Stimulated activated CD8-positive, alpha-beta memory T cell treated with anti-CD3 and anti-CD28 coated beads, Interleukin-15, amount 100 ng/mL, for 24 hours (primary cell): ENCODE results near the gene CDK7.
A peak's percentile ranks its signal among the peaks of the same experiment; 100 is the strongest.
"Not testable (repeated sequence)": the region's sequence is repeated elsewhere in the genome, so short reads cannot be mapped to it uniquely, and the experiment has no call there.

ENCODE experiments used
- DNase-seq: peaks from one replicate; pipeline ENCODE4 v3.0.0-alpha.2; 2020; ENCODE audit warnings: low read depth

CDK7 gene

DNA sequence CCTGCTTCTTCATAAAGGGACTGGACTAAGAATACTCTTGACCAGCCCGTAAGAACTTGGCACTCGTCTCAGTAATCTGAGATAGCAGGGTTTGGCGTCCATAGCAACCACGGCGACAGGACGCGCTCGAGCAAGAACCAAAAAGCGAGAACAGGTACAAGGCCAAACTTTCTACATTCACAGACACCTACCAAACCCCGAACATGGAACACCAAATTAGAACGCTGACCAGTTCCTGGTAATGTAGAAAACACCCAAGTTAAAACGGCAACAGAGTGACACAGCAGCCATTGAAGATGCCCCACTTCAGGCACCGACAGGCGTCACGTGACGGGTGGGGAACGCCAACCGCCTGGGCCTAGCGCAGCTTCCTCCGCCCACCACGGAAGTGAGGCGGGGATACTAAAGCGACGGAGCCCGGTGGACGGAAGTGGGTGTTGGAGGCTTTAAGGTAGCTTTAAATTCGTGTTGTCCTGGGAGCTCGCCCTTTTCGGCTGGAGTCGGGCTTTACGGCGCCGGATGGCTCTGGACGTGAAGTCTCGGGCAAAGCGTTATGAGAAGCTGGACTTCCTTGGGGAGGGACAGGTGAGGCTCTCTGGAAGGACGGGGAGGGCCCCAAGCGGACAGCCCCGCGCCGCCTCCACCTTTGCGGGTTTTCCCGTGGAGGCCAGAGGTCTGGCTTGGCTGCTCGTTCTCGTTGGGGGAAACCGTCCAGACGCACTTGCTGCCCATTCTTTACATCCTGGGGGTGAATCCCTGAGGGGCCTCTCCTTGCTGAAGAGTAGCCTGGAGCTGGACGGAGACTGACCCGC is at the start of gene CDK7:
Gene CDK7, plus strand, starts transcription at position 430 of the 812 bp plus-strand sequence. Its CDS starts 90 bp downstream, at position 520.
- DNase-seq = peak; percentile 76

- DNase-seq = no peak
Measured at GRCh38 chr5:69187342-69187741, 47.3 kb upstream of the CDK7 start.

- no peak for DNase-seq
Measured at GRCh38 chr5:69188811-69189161, 45.9 kb upstream of the CDK7 start.

GRCh38 chr5:69189162-69190086 is 45.3 kb upstream of the CDK7 start, which contains the start of gene CENPH:
Gene CENPH (plus strand): TSS chr5:69189583. CDS start chr5:69189635, 52 bp downstream.
- peak; percentile 77 for DNase-seq

GRCh38 chr5:69202497-69202896 is 32.2 kb upstream of the CDK7 start:
- no peak for DNase-seq

GRCh38 chr5:69206528-69207190 is 28.0 kb upstream of the CDK7 start:
- no peak for DNase-seq

DNA sequence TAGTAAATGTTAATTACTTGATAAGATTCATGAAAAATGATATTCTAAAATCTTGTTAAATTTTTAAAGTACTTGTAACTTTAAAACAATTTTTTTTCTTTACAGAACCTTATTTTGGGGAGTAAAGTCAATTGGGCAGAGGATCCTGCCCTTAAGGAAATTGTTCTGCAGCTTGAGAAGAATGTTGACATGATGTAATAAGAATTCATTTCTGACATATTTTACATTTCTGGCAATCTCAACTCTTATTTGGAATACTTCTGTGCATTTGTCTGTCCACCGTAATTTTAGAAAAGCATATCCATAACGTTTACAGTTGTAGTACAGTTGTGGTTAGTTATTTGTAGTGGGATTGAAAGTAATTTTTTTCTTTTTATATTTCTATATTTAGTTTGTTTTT is 25.1 kb upstream of the CDK7 start:
- DNase-seq = no peak

GRCh38 chr5:69211200-69211599 is 23.5 kb upstream of the CDK7 start:
- no peak for DNase-seq

DNA sequence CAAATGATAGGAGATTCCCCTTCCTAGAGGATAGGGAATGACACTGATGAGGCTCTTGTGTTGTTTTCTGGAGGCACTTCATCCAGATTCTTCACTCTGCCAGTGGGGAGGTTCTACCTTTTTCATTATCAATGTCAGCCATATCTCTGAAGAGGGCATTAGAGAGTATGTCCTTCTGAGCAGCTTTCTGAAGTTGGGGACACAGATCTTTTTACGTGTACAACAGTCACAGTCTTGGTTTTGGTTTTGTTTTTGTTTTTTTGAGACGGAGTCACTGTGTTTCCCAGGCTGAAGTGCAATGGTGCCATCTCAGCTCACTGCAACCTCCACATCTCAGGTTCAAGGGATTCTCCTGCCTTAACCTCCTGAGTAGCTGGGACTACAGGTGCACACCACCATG is 22.7 kb upstream of the CDK7 start:
- DNase-seq = no peak

GRCh38 chr5:69213513-69214215 is 21.0 kb upstream of the CDK7 start:
- DNase-seq = no peak

GRCh38 chr5:69217151-69217511 is 17.6 kb upstream of the CDK7 start:
- DNase-seq = no peak

DNA sequence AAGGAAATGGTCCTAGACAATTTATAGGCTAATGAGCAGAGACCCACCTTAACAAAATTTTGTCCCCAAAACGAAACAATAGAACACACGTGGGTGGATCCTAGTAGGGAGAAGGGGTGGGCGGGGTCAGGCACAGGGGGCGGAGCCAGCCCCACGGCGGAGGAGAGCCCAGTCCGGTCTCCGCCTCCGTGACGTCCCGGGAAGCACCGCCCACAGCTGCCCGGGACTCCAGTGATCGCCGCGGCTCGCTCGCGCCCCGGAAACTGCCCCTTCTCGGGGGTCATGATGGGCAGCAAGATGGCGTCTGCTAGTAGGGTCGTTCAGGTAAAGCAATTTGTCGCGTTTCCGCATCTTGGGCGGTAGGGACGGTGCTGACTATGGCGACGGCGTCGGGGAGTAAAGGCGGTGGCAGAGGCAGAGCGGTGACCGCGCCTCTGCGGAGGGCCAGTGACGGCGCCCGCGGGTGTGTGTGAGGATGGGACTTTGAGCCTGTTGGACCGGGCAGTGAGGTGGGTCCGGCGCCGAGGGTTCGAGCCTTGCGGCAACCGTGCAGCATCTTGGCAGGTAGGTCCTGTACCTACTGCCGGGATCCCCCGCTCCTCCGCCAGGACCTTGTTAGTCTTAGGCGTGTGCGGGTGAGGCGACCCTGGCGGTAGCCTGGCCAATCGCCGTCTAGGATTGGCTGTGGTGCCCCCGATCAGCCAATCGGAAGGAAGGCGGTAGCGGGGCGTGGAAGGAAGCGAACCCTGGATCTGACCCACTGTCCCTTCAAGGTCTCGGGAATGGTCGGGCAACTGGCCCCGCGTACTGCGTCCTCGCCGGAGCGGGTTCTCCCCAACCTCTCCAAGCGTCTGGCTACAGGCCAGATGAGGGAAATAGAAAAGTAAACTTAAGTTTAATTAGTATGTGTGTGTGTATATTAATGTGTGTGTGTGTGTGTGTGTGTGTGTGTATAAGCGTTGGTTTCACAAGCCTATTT is 16.8 kb upstream of the CDK7 start:
- DNase-seq = peak; percentile 82

DNA sequence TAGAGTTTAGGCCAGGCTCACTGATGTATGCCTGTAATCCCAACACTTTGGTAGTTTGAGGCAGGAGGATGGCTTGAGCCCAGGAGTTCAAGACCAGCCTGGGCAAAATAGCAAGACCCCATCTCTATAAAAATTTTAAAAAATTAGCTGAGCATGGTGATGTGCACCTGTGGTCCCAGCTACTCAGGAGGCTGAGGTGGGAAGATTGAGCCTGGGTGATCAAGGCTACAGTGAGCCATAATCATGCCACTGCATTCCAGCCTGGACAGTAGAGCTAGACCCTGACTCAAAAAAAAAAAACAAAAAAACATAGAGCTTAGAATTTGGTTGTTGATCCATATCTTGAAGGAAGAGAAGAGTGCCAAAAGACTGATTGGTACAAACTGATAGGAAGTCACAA is 14.7 kb upstream of the CDK7 start:
- no peak for DNase-seq

- DNase-seq = not testable (repeated sequence)
Measured at GRCh38 chr5:69220371-69220770, 14.3 kb upstream of the CDK7 start.

DNA sequence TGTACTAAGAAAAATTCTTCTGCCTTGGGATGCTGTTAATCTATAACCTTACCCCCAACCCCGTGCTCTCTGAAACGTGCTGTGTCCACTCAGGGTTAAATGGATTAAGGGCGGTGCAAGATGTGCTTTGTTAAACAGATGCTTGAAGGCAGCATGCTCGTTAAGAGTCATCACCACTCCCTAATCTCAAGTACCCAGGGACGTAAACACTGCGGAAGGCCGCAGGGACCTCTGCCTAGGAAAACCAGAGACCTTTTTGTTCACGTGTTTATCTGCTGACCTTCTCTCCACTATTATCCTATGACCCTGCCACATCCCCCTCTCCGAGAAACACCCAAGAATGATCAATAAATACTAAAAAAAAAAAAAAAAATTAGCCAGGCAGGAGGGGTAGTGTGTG is 13.9 kb upstream of the CDK7 start:
- DNase-seq = not testable (repeated sequence)

GRCh38 chr5:69224520-69224919 is 10.2 kb upstream of the CDK7 start:
- no peak for DNase-seq

GRCh38 chr5:69225860-69226259 is 8.8 kb upstream of the CDK7 start:
- no peak for DNase-seq

DNA sequence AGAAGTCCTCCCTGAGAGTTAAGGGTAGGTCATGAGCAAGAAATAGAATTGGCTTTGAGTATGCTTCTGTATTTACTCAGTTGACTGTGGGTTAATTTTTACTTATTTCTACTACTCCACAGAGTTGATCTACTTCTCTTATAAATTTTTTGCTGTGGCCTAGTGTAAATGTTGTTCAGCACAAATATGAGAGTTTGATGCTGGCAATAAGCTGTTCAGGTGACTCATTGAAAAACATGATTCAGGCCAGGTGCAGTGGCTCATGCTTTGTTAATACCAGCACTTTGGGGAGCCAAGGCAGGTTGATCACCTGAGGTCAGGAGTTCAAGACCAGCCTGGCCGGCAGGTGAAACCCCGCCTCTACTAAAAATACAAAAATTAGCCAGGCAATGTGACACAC is 4.5 kb upstream of the CDK7 start:
- DNase-seq = no peak

GRCh38 chr5:69231281-69231680 is 3.4 kb upstream of the CDK7 start:
- no peak for DNase-seq

DNA sequence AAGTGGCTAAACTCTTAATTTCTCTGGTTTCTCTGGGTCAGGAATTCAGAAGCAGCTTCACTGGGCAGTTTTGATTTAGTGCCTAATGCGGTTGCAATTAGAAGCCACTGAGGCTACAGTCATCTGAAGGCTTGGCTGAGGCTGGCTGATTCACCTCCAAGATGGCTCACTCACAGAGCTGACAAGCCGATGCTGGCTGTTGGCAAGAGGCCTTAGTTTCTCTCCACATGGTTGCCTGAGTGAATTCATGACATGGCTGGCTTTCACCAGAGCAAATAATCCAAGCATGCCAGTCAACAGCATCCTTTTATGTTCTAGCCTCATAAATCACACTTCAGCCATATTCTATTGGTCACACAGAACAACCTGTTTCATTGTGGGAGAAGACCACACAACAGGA is 2.8 kb upstream of the CDK7 start:
- no peak for DNase-seq

DNA sequence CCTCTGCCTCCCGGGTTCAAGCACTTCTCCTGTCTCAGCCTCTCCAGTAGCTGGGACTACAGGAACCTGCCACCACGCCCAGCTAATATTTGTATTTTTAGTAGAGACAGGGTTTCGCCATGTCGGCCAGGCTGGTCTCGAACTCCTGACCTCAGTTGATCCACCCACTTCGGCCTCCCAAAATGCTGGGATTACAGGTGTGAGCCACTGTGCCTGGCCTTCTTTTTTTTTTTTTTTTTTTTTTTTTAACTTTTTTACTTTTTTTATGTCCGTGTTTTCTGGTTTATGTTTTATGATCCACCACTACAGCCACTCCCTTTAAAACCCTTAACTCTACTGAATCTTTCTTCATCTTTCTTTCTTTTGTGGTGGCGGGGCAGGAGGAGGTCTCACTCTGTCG is 2.0 kb downstream of the CDK7 start:
- DNase-seq = not testable (repeated sequence)
